ENCODE results near the gene RGS12. TPM values are rescaled to one million over a fixed set of nuclear protein-coding genes. Genes with fewer than 3 reads are reported as not detected.

Gene RGS12
- polyA plus RNA-seq, 2 donors = 54.3 to 62.9 TPM

- WGBS, 2 donors = 87 to 90% methylated on average over 21 of the region's 21 CpGs
- Histone ChIP-seq H3K9me3 (ENCODE audit: control insufficient read depth in 2 of 2, insufficient read depth in 1 of 2, low read depth in 1 of 2, low read length in 1 of 2) (no peaks in the 10 kb centered on the region), H3K27ac (ENCODE audit: low read depth in 2 of 2, low read length in 1 of 2) (no peak overlapping the region), H3K4me3 (ENCODE audit: low read depth in 1 of 2, low read length in 2 of 2) (no peak overlapping the region), H3K36me3 (ENCODE audit: control insufficient read depth in 2 of 2, insufficient read depth in 2 of 2, low read length in 1 of 2) (no peaks in the 10 kb centered on the region), H3K4me1 (ENCODE audit: control insufficient read depth in 2 of 2, insufficient read depth in 2 of 2, low read length in 1 of 2) (peaks cover 0 to 14% of the 10 kb centered on the region in 2 donors), H3K27me3 (ENCODE audit: control insufficient read depth in 1 of 2, insufficient read depth in 2 of 2, low read length in 2 of 2) (no peaks in the 10 kb centered on the region)
Measured at GRCh38 chr4:3310301-3311094, 17.7 kb downstream of the RGS12 start.

- Histone ChIP-seq H3K9me3 (ENCODE audit: control insufficient read depth in 2 of 2, insufficient read depth in 1 of 2, low read depth in 1 of 2, low read length in 1 of 2) (no peaks in the 10 kb centered on the region), H3K27ac (ENCODE audit: low read depth in 2 of 2, low read length in 1 of 2) (no peak overlapping the region), H3K27me3 (ENCODE audit: control insufficient read depth in 1 of 2, insufficient read depth in 2 of 2, low read length in 2 of 2) (no peaks in the 10 kb centered on the region), H3K4me1 (ENCODE audit: control insufficient read depth in 2 of 2, insufficient read depth in 2 of 2, low read length in 1 of 2) (peaks cover 0 to 10% of the 10 kb centered on the region in 2 donors), H3K36me3 (ENCODE audit: control insufficient read depth in 2 of 2, insufficient read depth in 2 of 2, low read length in 1 of 2) (no peaks in the 10 kb centered on the region), H3K4me3 (ENCODE audit: low read depth in 1 of 2, low read length in 2 of 2) (no peak overlapping the region)
- WGBS, 2 donors = 84% methylated on average over 13 of the region's 13 CpGs
Measured at GRCh38 chr4:3311095-3311372, 18.2 kb downstream of the RGS12 start.

GRCh38 chr4:3311489-3312171, 18.8 kb downstream of the RGS12 start:
- Histone ChIP-seq H3K36me3 (ENCODE audit: control insufficient read depth in 2 of 2, insufficient read depth in 2 of 2, low read length in 1 of 2) (peaks cover 0 to 2% of the 10 kb centered on the region in 2 donors), H3K27ac (ENCODE audit: low read depth in 2 of 2, low read length in 1 of 2) (no peak overlapping the region), H3K27me3 (ENCODE audit: control insufficient read depth in 1 of 2, insufficient read depth in 2 of 2, low read length in 2 of 2) (no peaks in the 10 kb centered on the region), H3K9me3 (ENCODE audit: control insufficient read depth in 2 of 2, insufficient read depth in 1 of 2, low read depth in 1 of 2, low read length in 1 of 2) (no peaks in the 10 kb centered on the region), H3K4me3 (ENCODE audit: low read depth in 1 of 2, low read length in 2 of 2) (no peak overlapping the region), H3K4me1 (ENCODE audit: control insufficient read depth in 2 of 2, insufficient read depth in 2 of 2, low read length in 1 of 2) (peaks cover 0 to 8% of the 10 kb centered on the region in 2 donors)
- 54 to 67% methylated on average over 13 of the region's 13 CpGs for WGBS, 2 donors

- H3K27me3 ChIP-seq (ENCODE audit: control insufficient read depth in 1 of 2, insufficient read depth in 2 of 2, low read length in 2 of 2) = no peaks in the 10 kb centered on the region
- H3K4me3 ChIP-seq (ENCODE audit: low read depth in 1 of 2, low read length in 2 of 2) = no peak overlapping the region
- H3K27ac ChIP-seq (ENCODE audit: low read depth in 2 of 2, low read length in 1 of 2) = no peak overlapping the region
- no peaks in the 10 kb centered on the region for H3K9me3 ChIP-seq (ENCODE audit: control insufficient read depth in 2 of 2, insufficient read depth in 1 of 2, low read depth in 1 of 2, low read length in 1 of 2)
- peaks cover 0 to 6% of the 10 kb centered on the region in 2 donors for H3K4me1 ChIP-seq (ENCODE audit: control insufficient read depth in 2 of 2, insufficient read depth in 2 of 2, low read length in 1 of 2)
- 81 to 85% methylated on average over 8 of the region's 8 CpGs for WGBS, 2 donors
- H3K36me3 ChIP-seq (ENCODE audit: control insufficient read depth in 2 of 2, insufficient read depth in 2 of 2, low read length in 1 of 2) = peaks cover 0 to 8% of the 10 kb centered on the region in 2 donors
Measured at GRCh38 chr4:3312362-3312761, 19.5 kb downstream of the RGS12 start.

- Histone ChIP-seq H3K27ac (ENCODE audit: low read depth in 2 of 2, low read length in 1 of 2) (no peak overlapping the region), H3K36me3 (ENCODE audit: control insufficient read depth in 2 of 2, insufficient read depth in 2 of 2, low read length in 1 of 2) (peaks cover 0 to 14% of the 10 kb centered on the region in 2 donors), H3K4me1 (ENCODE audit: control insufficient read depth in 2 of 2, insufficient read depth in 2 of 2, low read length in 1 of 2) (peaks cover 0 to 6% of the 10 kb centered on the region in 2 donors), H3K27me3 (ENCODE audit: control insufficient read depth in 1 of 2, insufficient read depth in 2 of 2, low read length in 2 of 2) (no peaks in the 10 kb centered on the region), H3K9me3 (ENCODE audit: control insufficient read depth in 2 of 2, insufficient read depth in 1 of 2, low read depth in 1 of 2, low read length in 1 of 2) (no peaks in the 10 kb centered on the region), H3K4me3 (ENCODE audit: low read depth in 1 of 2, low read length in 2 of 2) (no peak overlapping the region)
- 93% methylated on average over 9 of the region's 9 CpGs for WGBS, 2 donors
Measured at GRCh38 chr4:3313139-3313538, 20.3 kb downstream of the RGS12 start.

- peaks cover 0 to 3% of the 10 kb centered on the region in 2 donors for H3K4me1 ChIP-seq (ENCODE audit: control insufficient read depth in 2 of 2, insufficient read depth in 2 of 2, low read length in 1 of 2)
- no peaks in the 10 kb centered on the region for H3K27me3 ChIP-seq (ENCODE audit: control insufficient read depth in 1 of 2, insufficient read depth in 2 of 2, low read length in 2 of 2)
- peaks cover 0 to 15% of the 10 kb centered on the region in 2 donors for H3K36me3 ChIP-seq (ENCODE audit: control insufficient read depth in 2 of 2, insufficient read depth in 2 of 2, low read length in 1 of 2)
- no peak overlapping the region for H3K27ac ChIP-seq (ENCODE audit: low read depth in 2 of 2, low read length in 1 of 2)
- no peaks in the 10 kb centered on the region for H3K9me3 ChIP-seq (ENCODE audit: control insufficient read depth in 2 of 2, insufficient read depth in 1 of 2, low read depth in 1 of 2, low read length in 1 of 2)
- H3K4me3 ChIP-seq (ENCODE audit: low read depth in 1 of 2, low read length in 2 of 2) = no peak overlapping the region
- WGBS, 2 donors = 88 to 93% methylated on average over 16 of the region's 16 CpGs
Measured at GRCh38 chr4:3313556-3314228, 20.9 kb downstream of the RGS12 start.

GRCh38 chr4:3314706-3315260, 22.0 kb downstream of the RGS12 start:
- Histone ChIP-seq H3K9me3 (ENCODE audit: control insufficient read depth in 2 of 2, insufficient read depth in 1 of 2, low read depth in 1 of 2, low read length in 1 of 2) (no peaks in the 10 kb centered on the region), H3K27me3 (ENCODE audit: control insufficient read depth in 1 of 2, insufficient read depth in 2 of 2, low read length in 2 of 2) (no peaks in the 10 kb centered on the region), H3K36me3 (ENCODE audit: control insufficient read depth in 2 of 2, insufficient read depth in 2 of 2, low read length in 1 of 2) (peaks cover 0 to 15% of the 10 kb centered on the region in 2 donors), H3K27ac (ENCODE audit: low read depth in 2 of 2, low read length in 1 of 2) (no peak overlapping the region), H3K4me3 (ENCODE audit: low read depth in 1 of 2, low read length in 2 of 2) (no peak overlapping the region), H3K4me1 (ENCODE audit: control insufficient read depth in 2 of 2, insufficient read depth in 2 of 2, low read length in 1 of 2) (peaks cover 0 to 3% of the 10 kb centered on the region in 2 donors)
- WGBS, 2 donors = 96 to 97% methylated on average over 13 of the region's 13 CpGs

- Histone ChIP-seq H3K4me3 (ENCODE audit: low read depth in 1 of 2, low read length in 2 of 2) (no peak overlapping the region), H3K36me3 (ENCODE audit: control insufficient read depth in 2 of 2, insufficient read depth in 2 of 2, low read length in 1 of 2) (peaks cover 0 to 15% of the 10 kb centered on the region in 2 donors), H3K9me3 (ENCODE audit: control insufficient read depth in 2 of 2, insufficient read depth in 1 of 2, low read depth in 1 of 2, low read length in 1 of 2) (no peaks in the 10 kb centered on the region), H3K27me3 (ENCODE audit: control insufficient read depth in 1 of 2, insufficient read depth in 2 of 2, low read length in 2 of 2) (no peaks in the 10 kb centered on the region), H3K4me1 (ENCODE audit: control insufficient read depth in 2 of 2, insufficient read depth in 2 of 2, low read length in 1 of 2) (peaks cover 0 to 3% of the 10 kb centered on the region in 2 donors), H3K27ac (ENCODE audit: low read depth in 2 of 2, low read length in 1 of 2) (no peak overlapping the region)
- WGBS, 2 donors = 86 to 91% methylated on average over 7 of the region's 7 CpGs
Measured at GRCh38 chr4:3315566-3315965, 22.7 kb downstream of the RGS12 start.

- Histone ChIP-seq H3K4me1 (ENCODE audit: control insufficient read depth in 2 of 2, insufficient read depth in 2 of 2, low read length in 1 of 2) (peaks cover 0 to 3% of the 10 kb centered on the region in 2 donors), H3K27me3 (ENCODE audit: control insufficient read depth in 1 of 2, insufficient read depth in 2 of 2, low read length in 2 of 2) (no peaks in the 10 kb centered on the region), H3K4me3 (ENCODE audit: low read depth in 1 of 2, low read length in 2 of 2) (no peak overlapping the region), H3K27ac (ENCODE audit: low read depth in 2 of 2, low read length in 1 of 2) (no peak overlapping the region), H3K36me3 (ENCODE audit: control insufficient read depth in 2 of 2, insufficient read depth in 2 of 2, low read length in 1 of 2) (peaks cover 0 to 18% of the 10 kb centered on the region in 2 donors), H3K9me3 (ENCODE audit: control insufficient read depth in 2 of 2, insufficient read depth in 1 of 2, low read depth in 1 of 2, low read length in 1 of 2) (no peaks in the 10 kb centered on the region)
- WGBS, 2 donors = 93 to 95% methylated on average over 18 of the region's 18 CpGs
Measured at GRCh38 chr4:3316146-3316545, 23.3 kb downstream of the RGS12 start.
